Astrocyte of the spinal cord (primary cell): ENCODE data around the gene NOS1AP.

ENCODE experiments used
- DNase-seq: peaks from one replicate; pipeline ENCODE4 v3.0.0; 2011; ENCODE audit warnings: low read depth, low spot score
- H3K4me3 ChIP-seq: 2 replicates; pipeline ENCODE4 v1.5.1; 2011; ENCODE audit warnings: low read depth, mild to moderate bottlenecking, low read length, moderate library complexity
- CTCF ChIP-seq: IDR thresholded peaks from 2 replicates; pipeline ENCODE4 v1.5.1; 2012; ENCODE audit warnings: low read depth, mild to moderate bottlenecking, low read length, inconsistent platforms
- in situ Hi-C: cut with HindIII; loops from 2 replicates; pipeline ENCODE4 v1.10.0; 2017; ENCODE audit warnings: low sequenced_read_pairs

Gene NOS1AP

GRCh38 chr1:162069334-162070093 lies at the start of gene NOS1AP:
Gene NOS1AP, plus strand, starts transcription at chr1:162069691. Its CDS starts 487 bp downstream, at chr1:162070178.
- DNase-seq = peak; percentile 32
- in situ Hi-C loops = no loop called here

GRCh38 chr1:162020150-162020549 lies 49.3 kb upstream of the NOS1AP start:
- no peak overlapping the region for H3K4me3 ChIP-seq
- peak; percentile 41 for DNase-seq
- in situ Hi-C loops = no loop called here
- no peak for TF ChIP-seq CTCF

More at GRCh38 chr1:162069334-162070093, at the start of gene NOS1AP:
- no peak for TF ChIP-seq CTCF
- peak within 1 kb of the TSS; percentile 50 for H3K4me3 ChIP-seq

GRCh38 chr1:162021124-162021523 lies 48.4 kb upstream of the NOS1AP start:
- TF ChIP-seq CTCF = no peak
- H3K4me3 ChIP-seq = no peak overlapping the region
- no peak for DNase-seq
- in situ Hi-C loops = no loop called here

- no peak for TF ChIP-seq CTCF
- DNase-seq = no peak
- in situ Hi-C loops = no loop called here
- peak overlapping the region; percentile 80 for H3K4me3 ChIP-seq
These were observed 46.9 kb upstream of the NOS1AP start for GRCh38 chr1:162022626-162023025.

GRCh38 chr1:162023181-162023546 lies 46.3 kb upstream of the NOS1AP start:
- in situ Hi-C loops = no loop called here
- TF ChIP-seq CTCF = no peak
- peak overlapping the region; percentile 80 for H3K4me3 ChIP-seq
- DNase-seq = no peak

GRCh38 chr1:162023547-162024501 lies 45.7 kb upstream of the NOS1AP start, which contains the start of gene OLFML2B:
Gene OLFML2B, minus strand, starts transcription at chr1:162023869. Its CDS starts 439 bp downstream, at chr1:162023430.
- peak; percentile 48 for TF ChIP-seq CTCF
- H3K4me3 ChIP-seq = peak within 1 kb of the TSS; percentile 80
- peak; percentile 84 for DNase-seq
- in situ Hi-C loops = no loop called here
